ENCODE data around the gene NAALADL2.

The NAALADL2 gene

DNA sequence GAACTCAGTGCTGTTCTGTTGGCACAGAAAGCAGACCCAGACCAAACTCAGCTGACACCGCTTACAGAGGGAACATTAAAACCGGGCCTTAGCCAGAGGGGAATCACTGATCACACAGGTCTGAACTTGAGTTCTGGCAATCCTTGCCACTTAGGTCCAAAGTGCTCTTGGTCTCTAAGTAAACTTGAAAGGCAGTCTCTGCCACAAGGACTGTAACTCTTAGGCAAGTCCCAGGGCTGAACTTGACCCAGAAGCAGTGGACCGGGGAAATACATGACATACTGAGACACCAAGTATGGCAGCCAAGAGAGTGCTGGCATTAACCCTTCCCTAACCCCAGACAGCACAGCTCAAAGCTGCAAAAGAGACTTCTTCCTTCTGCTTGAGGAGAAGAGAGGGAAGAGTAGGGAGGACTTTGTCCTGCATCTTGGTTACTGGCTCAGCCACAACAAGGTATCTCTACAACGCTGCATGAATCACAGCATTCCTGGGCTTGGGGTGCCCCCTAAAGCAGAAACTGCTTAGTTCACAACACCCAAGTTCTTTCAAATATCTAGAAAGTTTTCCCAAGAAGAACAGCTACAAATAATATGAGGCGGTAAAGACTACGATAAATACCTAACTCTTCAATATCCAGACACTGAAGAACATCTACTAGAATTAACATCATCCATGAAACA is 32.5 kb downstream of the NAALADL2 start:
- DNase-seq: no peak

DNA sequence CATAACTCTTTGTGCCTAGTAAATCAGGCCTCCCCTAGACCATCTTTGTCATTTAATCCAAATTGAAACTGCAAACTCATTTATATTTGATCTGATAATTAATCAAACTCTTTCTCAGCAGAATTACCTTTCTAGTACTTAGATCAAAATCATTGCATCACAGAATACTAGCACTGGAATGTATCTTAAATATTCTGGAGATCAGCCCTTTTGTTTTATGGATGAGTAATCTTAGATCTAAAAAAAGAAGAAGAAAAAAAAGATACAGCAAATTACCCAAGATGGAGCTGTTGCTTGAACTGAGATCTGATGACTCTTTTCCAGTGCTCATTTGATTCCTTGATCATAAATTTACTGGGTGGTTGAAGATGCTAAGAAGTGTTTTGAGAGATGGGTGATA is 47.9 kb downstream of the NAALADL2 start:
- DNase-seq: no peak

DNA sequence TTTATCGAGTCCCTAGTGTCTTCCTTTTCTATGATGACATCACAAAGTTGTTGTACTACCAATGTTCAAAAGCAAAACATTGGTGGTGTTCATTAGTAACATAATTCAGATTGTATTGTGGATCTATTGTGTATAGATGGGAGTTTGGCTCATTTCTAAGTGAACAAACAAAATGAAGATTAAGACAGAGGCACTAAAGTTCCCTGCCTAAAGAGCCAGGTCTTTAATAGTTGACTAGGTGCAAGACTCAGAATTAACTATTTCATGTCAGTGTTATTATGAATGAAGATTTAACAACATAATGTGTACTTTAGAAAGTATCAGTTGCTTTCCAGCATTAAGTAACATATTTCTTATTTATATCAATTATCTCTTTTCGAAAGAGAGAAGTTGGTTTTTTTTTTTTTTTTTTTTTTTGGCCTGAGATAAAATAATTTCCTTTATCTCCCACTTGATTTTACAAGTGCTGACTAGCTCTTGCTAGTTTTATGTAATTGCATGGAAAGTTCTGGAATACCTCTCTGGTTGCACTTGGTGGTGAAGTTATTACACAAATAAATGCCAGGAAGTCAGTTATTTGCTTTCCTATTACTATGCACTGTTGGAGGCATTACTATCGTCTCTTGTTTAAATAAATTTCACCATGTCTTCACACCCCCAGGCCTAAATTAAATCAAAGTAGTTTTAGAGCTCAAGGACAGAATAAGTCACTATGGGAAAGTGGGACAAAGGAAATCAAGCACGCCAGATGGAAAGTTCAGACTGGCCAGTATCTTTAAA is 48.7 kb downstream of the NAALADL2 start:
- DNase-seq: no peak

DNA sequence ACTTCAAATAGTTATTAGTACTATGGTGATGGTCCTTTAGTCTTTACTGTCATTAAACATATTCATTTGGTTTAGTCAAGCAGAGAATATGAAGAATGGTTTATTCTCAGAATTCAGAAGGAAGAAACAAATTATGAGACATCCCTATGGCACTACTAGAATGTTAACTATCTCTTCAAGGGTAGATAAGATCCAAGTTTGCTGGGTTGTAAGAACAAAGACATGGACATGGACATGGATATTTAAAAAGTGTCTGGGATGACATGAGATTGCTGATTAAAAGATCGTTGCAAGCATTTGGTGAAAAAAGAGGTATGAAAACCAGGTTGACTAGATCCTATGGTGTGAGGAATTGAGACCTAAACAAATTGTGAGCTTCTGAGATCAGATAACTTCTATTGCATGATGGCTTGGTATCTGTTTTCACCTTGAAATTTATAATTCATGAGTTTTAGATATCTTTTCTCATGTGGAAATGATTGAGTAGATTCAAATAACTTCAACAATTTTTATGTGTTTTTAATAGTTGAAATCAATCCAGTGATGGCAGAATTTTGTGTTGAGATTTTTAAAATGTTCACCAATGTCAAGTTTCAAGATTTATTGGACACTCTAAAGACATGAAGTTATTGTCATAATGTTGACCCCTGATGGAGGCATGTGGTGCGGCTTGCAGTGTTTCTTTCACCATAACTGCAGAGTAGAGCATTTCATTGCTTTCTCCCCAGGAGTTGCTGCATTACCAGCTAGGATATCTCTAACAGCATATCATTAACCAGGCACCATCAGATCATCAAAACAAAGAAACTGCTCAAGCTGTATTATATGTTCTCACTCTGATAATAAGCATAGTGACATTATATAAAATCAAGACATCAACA is 72.6 kb downstream of the NAALADL2 start:
- no peak for DNase-seq

GRCh38 chr3:174936590-174936989 is 77.5 kb downstream of the NAALADL2 start:
- no peak for DNase-seq

- DNase-seq: no peak
These were observed 78.3 kb downstream of the NAALADL2 start for GRCh38 chr3:174937478-174937877.

DNA sequence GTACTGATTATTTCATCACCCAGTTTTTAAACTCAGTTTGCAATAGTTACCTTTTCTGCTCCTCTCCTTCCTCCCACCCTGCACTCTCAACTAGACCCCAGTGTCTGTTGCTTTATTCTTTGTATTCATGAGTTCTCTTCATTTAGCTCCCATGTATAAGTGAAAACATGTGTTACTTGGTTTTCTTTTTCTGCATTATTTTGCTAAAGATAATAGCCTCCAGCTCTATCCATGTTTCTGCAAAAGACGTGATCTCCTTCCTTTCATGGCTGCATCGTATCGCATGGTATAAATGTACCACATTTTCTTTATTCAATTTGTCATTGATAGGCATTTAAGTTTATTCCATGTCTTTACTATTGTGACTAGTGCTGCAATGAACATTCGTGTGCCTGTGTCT is 79.0 kb downstream of the NAALADL2 start:
- DNase-seq: no peak

- DNase-seq: no peak
These were observed 81.0 kb downstream of the NAALADL2 start for GRCh38 chr3:174940151-174940550.

GRCh38 chr3:174945276-174945675 is 86.1 kb downstream of the NAALADL2 start:
- DNase-seq: no peak

DNA sequence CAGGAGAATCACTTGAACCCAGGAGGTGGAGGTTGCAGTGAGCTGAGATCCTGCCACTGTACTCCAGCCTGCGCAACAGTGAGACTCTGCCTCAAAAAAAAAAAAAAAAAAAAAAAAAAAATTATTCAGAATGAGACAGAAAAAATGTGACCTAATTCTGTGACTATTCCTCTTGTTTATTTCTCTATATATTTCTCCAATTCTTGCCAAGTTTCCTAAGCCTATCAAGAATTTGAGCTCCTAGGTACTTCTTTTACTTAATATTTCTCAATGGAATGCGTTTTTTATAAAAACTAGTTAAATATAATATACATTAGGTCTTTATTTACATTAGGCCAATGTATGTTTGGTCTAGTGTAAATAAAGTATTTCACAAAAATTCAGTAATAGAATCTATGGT is 86.8 kb downstream of the NAALADL2 start:
- DNase-seq: no peak

GRCh38 chr3:174949523-174949922 is 90.4 kb downstream of the NAALADL2 start:
- no peak for DNase-seq

- DNase-seq: no peak
These were observed 91.9 kb downstream of the NAALADL2 start for GRCh38 chr3:174951034-174951433.

- no peak for DNase-seq
These were observed 92.4 kb downstream of the NAALADL2 start for GRCh38 chr3:174951498-174952005.

DNA sequence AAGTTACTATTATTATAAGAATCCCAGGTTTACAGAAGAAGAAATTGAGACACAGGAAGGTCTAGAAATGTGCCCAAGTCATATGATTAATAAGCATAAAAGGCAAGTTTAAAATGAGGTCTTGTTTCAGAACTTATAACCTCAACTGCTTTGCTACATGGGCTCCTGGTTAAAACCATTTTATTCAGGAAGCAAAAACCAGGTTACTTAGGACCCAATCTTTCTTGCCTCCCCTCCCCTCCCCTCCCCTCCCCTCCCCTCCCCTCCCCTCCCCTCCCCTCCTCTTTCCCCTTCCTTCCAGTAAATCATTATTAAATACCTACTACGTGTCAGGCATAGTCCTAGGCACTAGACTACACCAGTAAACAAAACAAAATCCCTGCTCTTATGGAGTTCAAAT is 93.9 kb downstream of the NAALADL2 start:
- no peak for DNase-seq

- no peak for DNase-seq
These were observed 96.4 kb downstream of the NAALADL2 start for GRCh38 chr3:174955513-174956016.

GRCh38 chr3:174957081-174957480 is 97.9 kb downstream of the NAALADL2 start:
- DNase-seq: no peak

GRCh38 chr3:174957551-174958001 is 98.4 kb downstream of the NAALADL2 start:
- no peak for DNase-seq

DNA sequence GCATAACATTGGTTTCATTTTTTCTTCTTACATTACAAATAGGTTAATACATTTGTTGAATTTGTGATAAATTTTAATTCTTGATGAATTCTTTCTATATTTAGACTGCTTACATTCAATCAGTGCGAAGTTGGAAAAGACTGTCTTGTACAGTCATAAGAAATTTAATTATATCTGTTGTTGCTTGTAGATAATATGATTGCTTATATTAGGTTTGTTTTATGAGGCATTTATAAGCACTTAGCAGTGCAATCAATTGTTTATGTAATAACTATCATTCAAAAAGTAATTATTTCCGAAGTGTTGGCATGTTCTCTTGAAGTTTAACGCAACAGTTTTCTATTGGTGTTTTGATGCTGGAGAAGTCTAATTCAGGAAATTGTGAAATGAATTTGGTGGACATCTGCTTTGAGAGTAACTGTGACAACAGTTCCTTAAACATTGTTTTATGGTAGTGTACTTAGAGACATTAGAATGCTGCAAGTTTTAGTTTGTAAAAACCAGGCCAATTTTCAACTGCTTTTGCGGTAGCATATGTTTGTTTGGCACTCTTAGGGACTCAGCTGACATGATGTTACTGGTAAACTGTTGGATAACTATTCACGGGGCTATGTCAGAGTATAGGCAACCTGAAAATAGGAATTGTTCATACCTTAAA is 99.7 kb downstream of the NAALADL2 start:
- DNase-seq: no peak

GRCh38 chr3:174959556-174960065 is 100.5 kb downstream of the NAALADL2 start:
- no peak for DNase-seq

DNA sequence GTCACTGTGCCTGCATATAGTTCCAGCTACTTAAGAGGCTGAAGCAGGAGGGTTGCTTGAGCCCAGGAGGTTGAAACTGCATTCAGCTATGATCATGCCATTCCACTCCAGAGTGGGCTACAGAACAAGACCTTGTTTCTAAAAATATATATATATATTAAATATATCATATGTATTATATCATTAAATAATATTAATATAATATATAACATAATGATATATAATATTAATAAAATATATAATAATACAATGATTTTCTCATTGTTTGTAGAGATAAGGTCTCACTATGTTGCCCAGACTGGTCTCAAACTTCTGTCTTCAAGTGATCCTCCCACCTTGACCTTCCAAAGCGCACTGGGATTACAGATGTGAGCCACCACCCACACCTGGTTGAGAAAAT is 101.8 kb downstream of the NAALADL2 start:
- no peak for DNase-seq

- no peak for DNase-seq
These were observed 114.3 kb downstream of the NAALADL2 start for GRCh38 chr3:174973465-174973864.

GRCh38 chr3:174986685-174987084 is 127.6 kb downstream of the NAALADL2 start:
- no peak for DNase-seq

All from bone marrow (tissue), 2 donors.